ENCODE measurements around the gene MEIS2.
A peak's percentile ranks its signal among the peaks of the same experiment; 100 is the strongest.

MEIS2 gene

DNA sequence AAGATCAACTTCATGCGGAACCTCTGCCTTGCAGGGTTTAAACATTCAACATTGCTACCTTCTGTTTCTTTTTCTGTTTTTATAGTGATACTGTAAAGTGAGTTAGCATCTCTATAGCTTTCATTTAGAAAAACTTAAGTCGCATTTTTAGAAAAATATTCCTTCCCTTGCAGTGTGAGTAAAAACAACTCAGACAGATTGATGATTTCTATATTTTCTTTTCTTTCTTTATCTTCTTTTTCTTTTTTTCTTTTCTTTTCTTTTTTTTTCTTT lies 2.8 kb upstream of the MEIS2 start:
- H3K27ac ChIP-seq (ENCODE audit: low read depth, low read length), result peak overlapping the region; percentile 99
- H3K4me3 ChIP-seq (ENCODE audit: low read length), result peak overlapping the region; percentile 83

DNA sequence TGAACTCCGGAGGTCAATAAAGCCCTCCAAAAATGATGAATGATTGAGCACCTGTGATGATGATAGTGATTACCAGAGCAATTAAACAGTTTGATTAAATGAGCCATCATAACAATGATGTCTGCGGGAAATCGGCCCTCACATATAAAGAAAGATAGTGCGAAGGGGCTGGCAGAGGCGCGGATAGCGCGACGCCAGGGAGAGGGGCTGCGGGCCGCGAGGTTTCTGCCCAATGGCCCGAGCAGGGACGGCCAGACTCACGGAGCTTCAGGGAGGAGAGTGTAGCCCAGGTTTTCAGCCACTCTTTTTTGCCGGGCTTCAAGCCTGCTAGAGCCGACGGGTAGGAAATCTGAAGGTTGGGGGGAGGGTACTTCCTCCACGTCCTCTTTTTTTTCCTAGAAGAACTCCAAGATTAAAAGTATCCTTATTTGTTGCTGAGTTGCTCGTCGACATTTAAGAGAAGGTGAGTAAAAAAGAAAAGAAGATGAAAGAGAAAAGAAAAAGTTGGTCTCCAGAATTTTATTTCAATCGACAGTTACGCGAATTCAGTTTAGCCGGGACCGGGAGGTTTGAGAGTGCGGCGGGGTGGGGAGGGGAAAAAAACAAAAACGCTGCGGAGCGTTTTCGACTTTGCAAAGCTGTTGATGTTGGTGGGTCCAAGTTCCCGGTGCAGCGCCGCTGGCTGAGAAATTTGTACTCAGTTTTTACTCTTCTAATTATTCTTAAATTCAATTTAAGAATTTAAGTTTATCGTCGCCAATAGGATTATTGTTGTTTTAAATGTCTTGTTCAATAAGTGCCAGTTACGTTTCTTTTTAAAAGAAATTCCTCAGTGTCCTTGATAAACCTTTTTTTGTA lies 2.2 kb upstream of the MEIS2 start:
- H3K4me1 ChIP-seq (ENCODE audit: control insufficient read depth, insufficient read depth, low read length), result peaks cover 2% of the 10 kb centered on the region
- H3K4me3 ChIP-seq (ENCODE audit: low read length), result peak overlapping the region; percentile 83
- H3K27ac ChIP-seq (ENCODE audit: low read depth, low read length), result peak overlapping the region; percentile 99
- H3K36me3 ChIP-seq (ENCODE audit: control insufficient read depth, insufficient read depth, low read length), result no peaks in the 10 kb centered on the region
- H3K9ac ChIP-seq (ENCODE audit: low read length), result no peak overlapping the region
- peaks cover 10% of the 10 kb centered on the region for H3K27me3 ChIP-seq (ENCODE audit: control insufficient read depth, insufficient read depth, low read length)

More for the DNA sequence above, 2.8 kb upstream of the MEIS2 start:
- H3K9ac ChIP-seq (ENCODE audit: low read length), result no peak overlapping the region
- peaks cover 4% of the 10 kb centered on the region for H3K4me1 ChIP-seq (ENCODE audit: control insufficient read depth, insufficient read depth, low read length)
- no peaks in the 10 kb centered on the region for H3K36me3 ChIP-seq (ENCODE audit: control insufficient read depth, insufficient read depth, low read length)
- H3K27me3 ChIP-seq (ENCODE audit: control insufficient read depth, insufficient read depth, low read length), result peaks cover 9% of the 10 kb centered on the region

DNA sequence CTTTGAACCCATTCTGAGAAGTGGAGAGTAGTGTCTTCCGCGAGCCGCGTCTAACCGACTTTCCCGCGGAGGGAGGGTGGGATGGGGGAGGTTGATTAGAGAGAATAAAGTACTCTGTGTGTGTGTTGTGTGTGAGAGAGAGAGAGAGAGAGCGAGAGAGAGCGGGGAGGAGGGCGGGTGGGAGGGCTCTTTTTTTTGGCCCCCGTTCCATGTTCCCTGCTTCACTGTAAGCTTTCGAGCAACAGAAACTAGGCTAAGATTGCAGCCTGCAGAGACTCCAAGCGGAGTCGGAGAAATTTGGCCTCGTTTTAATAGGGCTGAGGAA lies 1.6 kb upstream of the MEIS2 start:
- Histone ChIP-seq H3K36me3 (ENCODE audit: control insufficient read depth, insufficient read depth, low read length) (no peaks in the 10 kb centered on the region), H3K9ac (ENCODE audit: low read length) (no peak overlapping the region), H3K4me1 (ENCODE audit: control insufficient read depth, insufficient read depth, low read length) (peaks cover 2% of the 10 kb centered on the region), H3K4me3 (ENCODE audit: low read length) (peak overlapping the region; percentile 83), H3K27ac (ENCODE audit: low read depth, low read length) (peak overlapping the region; percentile 99), H3K27me3 (ENCODE audit: control insufficient read depth, insufficient read depth, low read length) (peaks cover 8% of the 10 kb centered on the region)

DNA sequence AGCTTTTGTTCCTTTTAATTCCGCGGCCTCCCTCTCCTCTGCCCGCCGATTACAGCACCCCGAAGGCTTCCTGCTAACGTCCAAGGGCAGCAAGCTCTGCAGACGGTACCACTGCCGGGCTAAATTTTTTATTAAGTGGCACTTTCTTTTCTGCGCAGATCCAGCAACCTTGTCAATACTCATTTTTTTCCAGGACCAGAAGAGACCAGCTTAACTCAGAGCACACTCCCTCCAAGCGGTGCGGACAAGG lies 542 bp upstream of the MEIS2 start:
- Histone ChIP-seq H3K4me1 (ENCODE audit: control insufficient read depth, insufficient read depth, low read length) (peaks cover 2% of the 10 kb centered on the region), H3K9ac (ENCODE audit: low read length) (peak overlapping the region; percentile 42), H3K27ac (ENCODE audit: low read depth, low read length) (peak overlapping the region; percentile 99), H3K36me3 (ENCODE audit: control insufficient read depth, insufficient read depth, low read length) (no peaks in the 10 kb centered on the region), H3K4me3 (ENCODE audit: low read length) (peak overlapping the region; percentile 83), H3K27me3 (ENCODE audit: control insufficient read depth, insufficient read depth, low read length) (peaks cover 8% of the 10 kb centered on the region)

DNA sequence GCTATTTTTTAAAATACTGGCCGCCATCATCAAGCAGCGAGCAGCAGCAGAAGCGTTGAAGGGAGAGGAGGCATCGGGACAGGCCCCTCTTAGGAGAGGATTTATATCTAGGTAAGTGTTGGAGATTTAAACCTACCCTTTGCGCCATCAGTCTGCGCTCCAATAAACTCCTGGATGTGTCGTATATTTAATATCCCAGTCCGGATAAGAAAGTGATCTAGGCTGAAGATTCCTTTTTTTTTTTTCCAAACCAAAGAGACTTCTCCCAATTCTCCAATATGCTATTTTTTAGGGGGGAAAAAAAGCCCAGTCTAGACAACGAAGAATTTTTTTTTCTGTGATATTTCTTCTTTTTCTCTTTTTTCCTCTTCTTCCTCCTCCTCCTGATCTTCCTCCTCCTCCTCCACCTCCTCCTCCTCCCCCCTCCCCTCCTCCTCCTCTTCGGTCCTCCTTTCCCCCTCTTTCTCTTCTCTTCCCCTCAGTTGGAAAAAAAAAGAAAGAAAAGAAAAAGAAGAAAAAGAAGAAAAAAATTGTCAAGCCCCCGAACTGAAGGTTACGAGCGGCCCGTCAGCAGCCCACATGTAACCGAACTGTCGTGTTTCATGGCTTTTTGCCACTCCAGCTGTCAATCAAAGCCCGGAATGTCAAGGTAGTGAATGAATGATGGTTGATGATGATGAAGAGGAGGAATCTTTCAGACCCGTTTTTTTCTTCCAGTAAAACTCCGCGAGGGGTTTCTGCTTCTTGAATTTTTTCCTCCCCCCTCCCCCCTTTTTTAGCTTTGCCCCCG lies 835 bp downstream of the MEIS2 start:
- Histone ChIP-seq H3K27me3 (ENCODE audit: control insufficient read depth, insufficient read depth, low read length) (peaks cover 7% of the 10 kb centered on the region), H3K27ac (ENCODE audit: low read depth, low read length) (peak overlapping the region; percentile 97), H3K36me3 (ENCODE audit: control insufficient read depth, insufficient read depth, low read length) (no peaks in the 10 kb centered on the region), H3K4me3 (ENCODE audit: low read length) (peak overlapping the region; percentile 92), H3K9ac (ENCODE audit: low read length) (peak overlapping the region; percentile 51), H3K4me1 (ENCODE audit: control insufficient read depth, insufficient read depth, low read length) (no peaks in the 10 kb centered on the region)

DNA sequence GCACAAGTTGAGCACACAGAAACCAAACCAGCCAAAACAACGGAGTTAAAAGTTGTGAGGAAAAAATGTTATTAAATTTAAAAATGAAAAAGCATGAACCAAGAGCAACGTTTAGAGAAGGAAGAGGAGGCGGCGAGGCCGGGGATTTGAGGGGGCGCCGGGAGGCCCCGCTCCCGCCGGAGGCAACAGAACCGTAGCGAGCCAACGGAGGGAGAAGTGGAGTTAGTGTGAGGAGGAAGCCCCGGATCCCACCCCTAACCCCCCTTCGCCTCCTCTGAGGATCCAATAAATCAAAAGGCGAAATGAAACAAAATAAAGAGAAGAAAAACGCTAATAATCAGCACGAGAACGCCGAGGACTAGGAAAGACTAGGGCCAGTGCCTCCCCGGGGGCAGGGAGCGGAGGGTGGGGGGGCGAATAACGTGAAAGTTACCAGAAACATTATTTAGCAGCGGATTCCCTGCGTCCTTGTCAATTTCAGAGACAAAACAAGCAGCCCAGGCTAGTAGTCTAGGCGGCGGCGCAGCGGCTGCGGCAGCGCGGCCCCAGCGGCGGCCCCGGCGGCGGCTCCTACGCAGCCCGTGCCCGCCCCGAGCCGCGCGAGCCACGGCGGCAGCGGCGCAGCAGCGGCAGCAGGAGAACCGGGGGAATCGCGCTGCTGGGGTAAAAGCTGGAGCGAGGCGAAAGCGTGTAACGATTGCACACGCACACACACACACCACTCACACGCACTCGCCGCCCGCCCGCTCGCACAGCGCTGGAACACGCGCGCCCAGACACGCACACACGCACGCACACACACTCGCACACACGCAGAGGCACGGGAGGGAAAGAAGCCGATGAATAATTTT lies 1.7 kb downstream of the MEIS2 start:
- peaks cover 4% of the 10 kb centered on the region for H3K27me3 ChIP-seq (ENCODE audit: control insufficient read depth, insufficient read depth, low read length)

DNA sequence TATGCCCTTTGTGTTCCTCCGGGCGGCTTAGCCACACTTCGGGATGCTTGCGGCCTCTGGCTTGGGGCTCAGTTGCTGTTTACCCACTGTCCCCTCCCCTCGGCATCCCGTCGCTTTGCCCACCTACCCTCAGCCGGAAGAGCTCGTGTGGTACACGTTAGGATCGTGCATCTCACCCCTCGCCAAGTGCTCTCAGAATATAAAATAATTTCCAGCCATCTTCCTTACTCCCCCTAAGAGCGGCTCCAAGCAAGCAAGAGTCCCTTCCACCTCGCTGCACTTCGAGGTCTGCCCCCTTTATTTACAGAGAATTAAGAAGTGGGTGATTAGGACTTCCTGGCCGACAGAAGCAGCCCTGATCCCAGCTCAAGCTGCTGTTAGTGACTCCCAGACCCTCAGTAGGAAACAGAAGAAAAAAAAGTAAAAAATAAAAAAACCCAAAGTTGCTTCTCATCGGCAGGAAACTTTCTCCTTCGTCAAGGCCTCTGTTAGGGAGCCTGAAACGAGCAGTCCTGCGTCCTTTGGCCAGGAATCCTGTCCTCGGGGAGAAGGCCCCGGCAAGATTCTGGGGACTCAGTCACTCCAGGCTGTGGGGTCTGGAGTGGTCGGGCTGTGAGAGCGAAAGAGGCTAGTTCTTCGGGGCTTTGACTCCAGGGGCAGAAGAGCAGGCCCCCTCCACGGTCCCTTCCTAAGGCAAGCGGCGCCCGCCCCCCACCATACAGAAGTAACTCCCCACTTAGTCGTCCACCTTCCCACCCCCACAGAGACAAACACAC lies 3.0 kb downstream of the MEIS2 start:
- peaks cover 4% of the 10 kb centered on the region for H3K27me3 ChIP-seq (ENCODE audit: control insufficient read depth, insufficient read depth, low read length)
- peaks cover 6% of the 10 kb centered on the region for H3K4me1 ChIP-seq (ENCODE audit: control insufficient read depth, insufficient read depth, low read length)
- peak overlapping the region; percentile 92 for H3K4me3 ChIP-seq (ENCODE audit: low read length)
- H3K36me3 ChIP-seq (ENCODE audit: control insufficient read depth, insufficient read depth, low read length), result no peaks in the 10 kb centered on the region
- peak overlapping the region; percentile 97 for H3K27ac ChIP-seq (ENCODE audit: low read depth, low read length)
- peak overlapping the region; percentile 35 for H3K9ac ChIP-seq (ENCODE audit: low read length)

More for the DNA sequence above, 1.7 kb downstream of the MEIS2 start:
- Histone ChIP-seq H3K4me1 (ENCODE audit: control insufficient read depth, insufficient read depth, low read length) (no peaks in the 10 kb centered on the region), H3K27ac (ENCODE audit: low read depth, low read length) (peak overlapping the region; percentile 97), H3K36me3 (ENCODE audit: control insufficient read depth, insufficient read depth, low read length) (no peaks in the 10 kb centered on the region), H3K4me3 (ENCODE audit: low read length) (peak overlapping the region; percentile 92), H3K9ac (ENCODE audit: low read length) (peak overlapping the region; percentile 51)

DNA sequence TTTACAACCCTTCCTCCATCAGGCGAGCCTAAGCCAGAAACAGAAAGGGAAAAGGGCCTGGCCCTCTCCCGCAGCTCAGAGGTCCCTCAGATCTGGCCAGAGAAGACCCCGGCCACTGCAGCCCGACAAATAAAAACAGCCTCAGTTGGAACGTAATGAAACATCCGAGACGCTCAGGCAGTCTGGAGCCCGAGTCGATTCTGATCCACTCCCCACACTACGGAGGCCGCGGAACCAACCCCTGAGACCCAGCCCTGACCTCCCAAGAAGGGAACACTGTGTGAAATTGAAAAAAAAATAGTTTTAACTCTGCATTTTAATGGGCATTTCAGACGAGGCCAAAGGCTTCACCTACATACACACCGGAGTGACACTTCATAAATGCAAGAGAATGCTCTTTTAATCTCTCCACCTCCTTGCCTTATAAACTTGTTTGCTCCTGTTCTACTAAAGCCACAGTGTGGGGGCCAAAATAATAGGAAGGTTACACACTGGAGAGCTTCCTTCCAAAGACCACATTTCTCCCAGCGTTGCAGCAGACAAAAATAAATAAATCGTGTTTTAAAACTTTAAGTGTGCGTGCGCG lies 3.7 kb downstream of the MEIS2 start:
- peaks cover 4% of the 10 kb centered on the region for H3K27me3 ChIP-seq (ENCODE audit: control insufficient read depth, insufficient read depth, low read length)
- H3K27ac ChIP-seq (ENCODE audit: low read depth, low read length), result peak overlapping the region; percentile 97
- H3K36me3 ChIP-seq (ENCODE audit: control insufficient read depth, insufficient read depth, low read length), result no peaks in the 10 kb centered on the region
- H3K4me3 ChIP-seq (ENCODE audit: low read length), result peak overlapping the region; percentile 92
- H3K4me1 ChIP-seq (ENCODE audit: control insufficient read depth, insufficient read depth, low read length), result peaks cover 9% of the 10 kb centered on the region
- peak overlapping the region; percentile 45 for H3K9ac ChIP-seq (ENCODE audit: low read length)

DNA sequence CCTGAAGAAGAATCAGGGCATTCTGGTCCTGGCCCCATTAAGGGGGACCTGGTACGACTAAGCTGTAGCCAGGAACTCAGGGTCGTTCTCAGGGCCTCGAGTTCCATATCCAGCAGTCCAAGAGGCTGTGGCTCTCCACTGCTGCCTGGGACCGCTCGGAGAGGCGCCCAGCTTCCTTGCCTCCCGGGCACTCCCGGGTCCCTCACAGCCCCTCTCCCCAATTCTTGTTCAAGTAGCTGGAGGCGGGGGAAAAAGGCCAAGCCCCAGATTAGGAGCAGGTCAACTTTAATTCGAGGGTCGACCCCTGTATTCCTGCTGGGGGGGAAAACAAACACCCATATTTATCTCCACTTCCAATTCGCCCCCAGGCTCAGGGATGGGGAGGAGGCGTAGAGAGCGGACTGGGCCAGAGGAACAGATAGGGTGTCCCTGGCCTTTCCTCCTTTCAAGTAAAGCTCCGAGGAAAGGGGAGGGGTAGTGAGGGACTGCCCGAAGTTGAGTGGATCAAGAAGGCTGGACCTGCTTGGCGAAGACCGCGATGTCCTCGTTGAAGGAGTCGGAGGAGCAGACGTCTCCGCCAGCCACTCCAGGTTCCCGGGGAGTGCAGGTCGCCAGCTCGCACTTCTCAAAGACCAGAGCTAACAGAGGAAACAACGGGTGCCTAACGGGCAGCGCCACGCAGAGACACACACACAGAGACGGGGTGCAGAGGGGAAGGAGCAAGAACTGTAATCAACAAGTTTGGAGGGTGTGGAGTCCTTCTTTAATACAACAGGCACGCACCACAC lies 4.4 kb downstream of the MEIS2 start:
- H3K9ac ChIP-seq (ENCODE audit: low read length), result peak overlapping the region; percentile 45

DNA sequence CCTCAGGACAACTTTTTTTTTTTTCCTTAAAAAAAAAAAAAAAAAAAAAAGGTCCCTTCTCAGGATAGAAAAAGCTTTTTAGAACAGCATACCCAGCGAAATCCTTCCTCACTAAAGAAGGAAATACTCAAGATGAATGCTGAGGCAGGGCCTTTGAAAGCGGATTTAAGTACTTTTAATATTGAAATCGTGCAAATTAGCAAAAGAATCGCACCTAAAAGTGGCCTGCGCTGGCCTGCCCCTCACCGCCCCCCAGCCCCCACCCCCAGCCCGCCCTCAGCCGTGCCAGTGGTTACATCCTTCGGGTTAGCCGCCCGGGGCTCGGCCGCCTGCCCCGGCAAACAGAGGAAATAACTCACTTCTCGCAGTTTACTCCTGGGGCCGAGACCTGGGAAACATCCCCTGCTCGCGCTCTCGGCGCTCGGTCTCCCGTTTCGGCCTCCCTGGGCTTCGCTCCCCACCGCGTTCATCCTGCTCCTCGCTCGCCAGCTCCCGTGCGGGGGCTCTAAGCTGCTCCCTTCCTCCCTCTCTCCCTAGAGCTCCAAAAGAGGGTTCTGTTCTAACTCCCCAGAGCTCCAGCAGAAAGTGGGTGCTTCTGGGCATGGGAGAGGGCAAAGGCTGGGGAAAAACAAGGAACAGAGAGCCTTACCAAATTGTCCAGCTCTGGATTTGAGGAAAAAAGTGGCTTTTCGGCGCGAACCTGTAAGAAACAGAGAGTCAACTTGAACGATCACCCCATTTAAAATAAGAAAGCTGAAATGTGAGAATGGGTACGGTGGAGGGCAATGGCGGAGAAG lies 5.2 kb downstream of the MEIS2 start:
- Histone ChIP-seq H3K27ac (ENCODE audit: low read depth, low read length) (peak overlapping the region; percentile 97), H3K9ac (ENCODE audit: low read length) (peak overlapping the region; percentile 6), H3K4me1 (ENCODE audit: control insufficient read depth, insufficient read depth, low read length) (peaks cover 17% of the 10 kb centered on the region), H3K4me3 (ENCODE audit: low read length) (peak overlapping the region; percentile 92), H3K27me3 (ENCODE audit: control insufficient read depth, insufficient read depth, low read length) (peaks cover 4% of the 10 kb centered on the region), H3K36me3 (ENCODE audit: control insufficient read depth, insufficient read depth, low read length) (no peaks in the 10 kb centered on the region)

More for the DNA sequence above, 4.4 kb downstream of the MEIS2 start:
- Histone ChIP-seq H3K27ac (ENCODE audit: low read depth, low read length) (peak overlapping the region; percentile 97), H3K4me1 (ENCODE audit: control insufficient read depth, insufficient read depth, low read length) (peaks cover 15% of the 10 kb centered on the region), H3K36me3 (ENCODE audit: control insufficient read depth, insufficient read depth, low read length) (no peaks in the 10 kb centered on the region), H3K4me3 (ENCODE audit: low read length) (peak overlapping the region; percentile 92), H3K27me3 (ENCODE audit: control insufficient read depth, insufficient read depth, low read length) (peaks cover 4% of the 10 kb centered on the region)
